Limb (tissue), 2 donors: ENCODE results near the gene DGKI.

Experiments
- DNase-seq, 2 donors: peaks; one replicate each; pipeline ENCODE4 v3.0.0-alpha.2; 2016; ENCODE audit errors: extremely low spot score in 2 of 2

DGKI gene

DNA sequence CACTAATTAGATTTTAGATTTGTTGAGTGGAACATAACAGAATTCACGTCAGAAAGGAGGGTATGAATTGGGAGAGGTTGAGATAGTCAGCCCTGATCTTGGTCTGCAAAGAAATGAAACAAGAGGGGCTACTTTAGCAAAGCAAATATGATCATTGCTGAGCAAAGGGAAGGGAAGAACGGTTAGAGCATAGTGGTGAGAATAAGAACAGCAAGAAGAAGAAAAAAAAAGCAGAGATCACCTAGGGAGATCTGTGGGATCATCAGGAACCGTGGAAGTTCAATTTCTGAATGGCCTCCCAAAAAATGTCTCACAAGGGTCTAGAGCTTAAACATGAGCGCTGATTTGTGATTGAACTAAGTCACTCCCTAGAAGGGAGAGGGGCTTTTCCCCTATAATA is 156.1 kb downstream of the DGKI start:
- DNase-seq = no peak

DNA sequence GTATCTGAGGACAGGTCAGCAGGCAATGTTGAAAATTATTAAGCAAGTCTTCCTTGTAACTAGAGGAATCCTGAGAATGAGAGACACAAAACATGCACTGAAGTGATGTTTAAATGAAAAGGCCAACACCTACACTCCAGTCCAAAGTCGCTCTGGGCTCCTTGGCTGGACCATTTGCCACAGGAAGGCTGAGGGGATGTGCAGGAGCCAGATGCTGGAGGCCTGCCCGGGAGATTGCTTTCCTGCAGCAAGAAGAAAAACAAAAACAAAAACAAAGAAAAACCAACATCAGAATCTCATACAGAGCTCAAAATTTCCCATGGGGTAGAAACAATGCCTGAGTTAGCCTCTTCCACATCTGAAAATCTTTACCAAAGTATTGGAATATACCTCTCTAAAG is 157.0 kb downstream of the DGKI start:
- DNase-seq = no peak

DNA sequence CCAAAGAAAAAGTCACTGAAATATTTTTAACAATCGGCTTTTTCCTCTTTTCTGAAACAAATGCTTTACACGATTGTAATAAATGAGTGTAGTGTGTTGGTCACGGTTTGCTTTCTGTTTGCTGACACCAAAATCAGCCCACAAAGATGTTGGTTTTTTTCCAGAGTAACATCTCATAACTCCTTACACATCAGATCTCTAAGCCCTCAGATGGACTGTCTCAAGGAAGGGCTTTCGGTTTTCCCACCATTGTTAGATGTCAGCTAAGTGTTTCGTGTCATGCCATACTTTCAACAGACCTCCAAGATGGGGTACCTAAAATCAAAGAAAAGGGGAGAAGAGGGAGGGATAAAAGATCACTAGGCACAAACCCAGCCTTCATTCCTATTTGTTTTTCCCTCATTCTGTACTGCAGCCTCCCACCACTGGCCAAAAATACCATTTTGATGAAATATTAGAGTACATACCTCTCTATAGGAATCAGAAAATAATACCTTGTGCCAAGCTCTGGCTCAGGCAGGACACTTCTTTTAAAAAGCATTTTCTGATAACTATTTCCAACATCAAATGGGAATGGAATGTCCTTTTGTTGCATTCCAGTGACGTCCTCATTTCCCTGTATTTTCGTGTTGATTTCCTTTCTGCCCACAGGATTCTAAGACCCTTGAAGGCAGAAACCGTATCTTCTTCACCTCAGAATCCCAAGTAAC is 159.1 kb downstream of the DGKI start:
- DNase-seq = no peak

DNA sequence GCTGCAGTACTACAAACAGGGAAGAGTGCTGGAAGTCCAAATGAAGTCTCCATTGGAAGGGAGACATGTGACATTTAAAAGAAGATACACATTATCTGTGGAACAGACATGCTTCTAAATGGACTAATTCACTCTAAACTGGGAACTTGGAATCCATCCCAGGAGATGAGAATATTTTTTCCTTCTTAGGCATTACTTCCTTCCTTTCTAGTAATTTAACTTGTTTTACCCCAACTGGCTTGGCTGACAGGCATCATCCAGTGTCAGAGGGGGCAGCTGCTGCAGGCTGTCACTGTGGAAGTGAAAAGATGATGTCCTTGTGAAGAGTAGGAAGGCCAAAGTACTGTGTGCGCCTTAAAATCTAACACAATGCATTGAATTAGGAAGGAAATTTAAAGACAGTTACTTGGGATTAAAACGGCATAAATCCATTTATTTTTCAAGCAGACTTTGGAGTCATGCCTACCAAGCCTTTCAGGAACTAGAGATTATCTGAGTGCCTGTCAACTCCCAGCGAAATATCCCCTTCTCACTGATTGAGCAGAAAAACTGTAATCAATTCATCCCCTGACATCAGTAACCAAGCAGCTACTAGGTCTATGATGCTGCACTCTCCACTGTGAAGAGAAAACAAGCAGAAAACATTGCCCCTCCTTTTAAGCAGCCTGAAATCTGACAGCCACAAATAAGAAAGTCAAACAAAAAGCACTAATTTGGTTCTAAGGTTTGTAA is 161.2 kb downstream of the DGKI start:
- DNase-seq = no peak

DNA sequence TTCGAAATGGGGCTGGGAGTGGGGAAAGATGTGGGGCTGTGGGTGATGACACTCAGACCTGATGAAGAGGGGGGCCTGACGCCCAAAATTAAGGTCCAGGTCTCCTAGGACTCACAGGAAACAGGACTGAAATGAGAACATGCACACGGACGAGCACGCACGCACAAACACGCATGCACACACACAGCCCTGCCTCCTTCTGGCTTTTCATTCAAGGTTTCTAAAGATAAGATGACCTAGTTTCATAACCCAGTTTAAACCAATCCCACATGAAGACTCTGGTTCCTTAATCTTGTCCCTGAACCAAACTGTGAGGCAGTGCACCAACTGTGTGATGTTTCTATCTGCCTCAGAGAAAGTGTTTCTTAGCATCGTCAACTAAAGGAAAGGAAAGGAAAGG is 162.0 kb downstream of the DGKI start:
- no peak for DNase-seq

DNA sequence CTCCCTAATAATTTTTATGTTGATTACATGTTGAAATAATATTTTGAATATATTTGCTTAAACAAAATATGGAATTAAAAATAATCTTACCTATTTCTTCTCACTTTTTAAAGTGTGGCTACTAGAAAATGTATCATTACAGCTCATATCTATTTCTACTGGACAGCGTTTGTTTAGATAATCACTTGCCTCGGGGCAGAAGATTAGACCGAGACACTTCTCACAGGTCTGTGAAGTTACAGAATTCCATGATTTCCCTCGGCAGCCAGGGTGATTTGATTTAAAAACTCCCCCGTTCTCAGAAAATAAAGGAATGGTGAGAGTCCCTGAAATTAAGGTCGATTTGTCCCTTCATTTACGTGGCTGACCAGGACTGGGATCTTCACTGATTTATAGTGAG is 162.5 kb downstream of the DGKI start:
- DNase-seq = no peak

DNA sequence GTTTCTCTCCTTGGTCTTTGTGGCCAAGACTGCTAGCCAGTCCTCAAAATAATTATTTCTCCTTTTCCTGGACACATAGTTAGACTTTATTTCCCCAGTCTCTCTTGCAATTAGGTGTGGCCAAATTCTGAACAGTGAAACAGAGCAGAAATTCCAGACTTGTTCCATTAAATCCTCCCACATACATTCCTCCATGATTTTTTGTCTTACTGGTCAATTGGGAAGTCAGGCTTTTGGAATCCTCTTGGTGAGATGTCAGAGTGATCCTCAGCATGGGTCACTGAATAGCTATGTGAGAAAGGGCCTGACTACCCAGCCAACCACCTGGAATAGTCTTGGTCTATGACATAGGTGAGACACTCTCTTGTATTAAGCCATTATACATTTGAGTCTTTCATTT is 164.2 kb downstream of the DGKI start:
- no peak for DNase-seq

DNA sequence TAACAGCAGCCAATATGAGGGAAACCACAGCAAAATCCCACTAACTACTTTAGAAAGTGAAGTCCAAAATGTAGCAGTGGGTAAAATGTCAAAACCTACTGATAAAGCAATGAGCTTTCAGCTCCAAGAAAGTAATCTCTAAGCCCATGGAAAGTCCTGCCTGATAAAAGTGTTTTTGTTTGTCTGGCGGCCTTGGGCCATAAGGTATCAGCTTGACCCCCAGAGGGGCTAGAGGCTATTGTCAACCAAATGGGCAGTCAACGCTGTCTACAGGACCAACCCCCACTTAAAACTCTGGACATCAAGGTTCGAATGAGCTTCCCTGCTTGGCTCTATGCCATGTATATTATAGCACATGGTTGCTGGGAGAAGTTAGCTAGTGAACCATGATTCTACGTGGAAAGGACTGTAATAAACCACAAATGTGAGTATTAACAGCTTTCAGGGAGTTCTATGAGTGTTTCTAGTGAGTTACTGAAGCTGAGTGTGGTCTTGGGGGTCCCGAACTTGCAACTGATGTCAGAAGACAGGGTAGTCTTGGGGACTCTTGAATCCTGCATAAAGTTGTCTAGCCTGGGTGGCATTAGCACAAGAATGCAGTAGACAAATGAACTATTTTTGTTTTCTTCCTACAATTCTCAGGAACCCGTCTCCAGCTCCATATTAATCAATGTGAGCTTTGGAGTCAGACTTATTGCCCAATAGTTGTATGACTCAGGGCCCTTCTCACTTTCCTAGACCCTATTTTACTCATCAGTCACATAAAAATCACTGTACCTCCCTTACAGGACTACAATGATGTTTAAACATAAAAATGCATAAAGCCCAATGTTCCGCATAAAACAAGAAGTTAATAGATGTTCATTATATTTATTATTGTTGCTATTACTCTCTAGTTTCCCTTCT is 164.9 kb downstream of the DGKI start:
- DNase-seq = no peak

DNA sequence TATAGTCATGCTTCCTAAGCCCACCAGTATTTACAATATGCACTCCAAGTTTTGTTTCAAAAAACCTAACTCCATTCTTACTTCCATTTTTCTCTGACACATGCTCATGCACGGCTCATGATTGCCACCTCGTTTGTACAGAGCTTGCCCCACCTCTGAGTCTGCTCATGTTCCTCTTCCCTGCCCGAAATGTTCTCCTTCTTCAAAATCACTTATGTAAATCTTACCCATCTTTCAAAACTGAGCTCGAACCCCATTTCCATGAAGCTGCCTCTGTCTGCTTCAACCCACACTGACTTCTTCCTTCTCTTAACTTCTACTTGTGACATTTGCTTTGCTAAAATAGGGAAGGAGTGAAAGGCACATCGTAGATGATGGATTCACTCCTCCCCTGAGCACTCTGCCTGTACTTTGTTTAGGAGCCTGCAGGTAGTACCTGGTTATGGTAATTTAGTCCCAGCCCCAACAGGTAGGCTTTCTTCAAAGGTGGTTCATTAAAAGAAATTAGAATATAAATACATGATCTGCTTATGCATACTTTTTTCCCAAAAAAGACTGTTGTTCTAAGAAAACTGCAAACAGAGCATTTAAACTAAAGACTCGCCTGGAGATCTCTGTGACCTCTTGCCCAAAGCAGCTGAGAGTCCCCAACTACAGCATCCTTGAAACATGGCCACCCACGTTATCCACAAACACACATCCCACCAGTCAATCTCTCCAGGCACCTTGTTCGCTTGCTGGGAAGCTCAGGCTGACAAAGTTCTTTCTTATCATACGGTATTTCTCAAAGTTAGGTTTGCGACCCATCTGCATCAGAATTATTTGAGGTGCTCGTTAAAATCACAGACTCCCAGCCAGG is 172.0 kb downstream of the DGKI start:
- no peak for DNase-seq

DNA sequence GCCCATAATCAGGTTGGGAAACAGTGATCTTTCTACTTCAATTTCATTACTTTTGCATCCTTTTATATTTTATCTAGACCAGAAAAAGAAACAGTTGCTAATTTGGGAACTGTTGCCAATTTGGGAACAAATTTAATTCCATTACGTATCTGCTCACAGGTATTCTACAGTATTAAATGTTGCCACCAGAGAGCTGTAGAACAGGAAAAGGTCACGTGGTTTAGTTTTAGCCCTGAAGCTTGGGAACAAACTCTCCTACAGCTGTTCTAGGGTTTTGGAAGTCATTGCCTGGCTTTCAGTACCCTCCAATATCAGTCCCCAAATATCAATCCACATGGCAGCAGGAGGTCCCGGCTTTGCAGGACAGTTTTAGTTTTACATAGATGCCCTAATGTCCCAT is 172.7 kb downstream of the DGKI start:
- DNase-seq = no peak

DNA sequence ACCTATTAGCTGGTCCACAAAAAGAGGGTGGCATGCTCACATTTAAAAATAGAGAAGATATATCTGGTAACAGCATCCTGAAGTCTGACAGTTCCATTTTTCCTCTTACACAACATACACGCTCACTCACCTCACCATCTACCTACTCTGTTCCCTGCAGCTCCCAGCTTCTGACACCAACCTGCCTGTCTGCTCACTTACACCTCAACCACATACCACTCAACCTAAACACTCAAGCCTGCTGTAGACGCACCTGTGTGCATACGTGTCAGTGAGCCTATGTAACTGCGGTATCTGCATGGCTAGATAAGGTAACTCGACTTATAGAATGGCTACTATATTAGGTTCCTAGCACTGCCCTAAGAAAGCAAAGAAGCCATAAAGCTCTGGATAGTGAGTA is 174.9 kb downstream of the DGKI start:
- DNase-seq = no peak

DNA sequence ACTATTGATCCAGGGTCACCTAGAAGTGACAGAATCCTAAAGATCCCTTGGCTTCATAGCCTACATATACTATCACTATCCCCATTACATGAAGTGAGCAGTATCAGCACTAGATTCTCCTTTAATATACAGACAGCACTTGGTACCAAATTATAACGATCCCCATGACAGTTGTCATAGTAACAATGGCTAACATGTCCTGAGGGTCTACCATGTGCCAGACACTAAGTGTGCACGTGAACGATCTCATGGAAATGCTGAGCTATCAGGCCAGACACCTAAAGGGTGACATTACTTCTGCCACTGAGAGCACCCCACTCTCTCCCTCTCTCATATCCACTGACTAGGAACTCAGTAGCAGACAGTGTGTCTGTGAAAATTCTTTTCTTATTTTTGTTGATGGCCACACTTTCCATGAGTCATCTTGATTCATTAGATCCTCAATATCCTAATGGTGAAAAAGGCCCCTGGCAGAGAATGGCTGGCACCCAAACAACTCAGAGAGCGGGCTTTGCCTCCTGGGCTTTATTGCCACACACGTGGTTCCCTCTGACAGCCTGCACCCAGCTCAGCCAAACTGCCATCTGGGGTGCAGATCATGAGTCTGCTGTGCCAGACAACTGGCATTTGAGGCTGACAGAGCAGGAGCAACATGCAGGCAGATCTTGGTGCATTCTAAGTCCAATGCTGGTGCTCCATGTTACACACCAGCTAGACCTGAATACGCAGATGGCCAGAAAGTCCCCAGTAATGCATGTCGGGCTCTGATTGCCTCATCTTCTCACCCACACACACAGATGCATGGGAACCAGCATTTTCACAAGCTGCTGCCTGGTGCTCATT is 176.3 kb downstream of the DGKI start:
- DNase-seq = no peak

DNA sequence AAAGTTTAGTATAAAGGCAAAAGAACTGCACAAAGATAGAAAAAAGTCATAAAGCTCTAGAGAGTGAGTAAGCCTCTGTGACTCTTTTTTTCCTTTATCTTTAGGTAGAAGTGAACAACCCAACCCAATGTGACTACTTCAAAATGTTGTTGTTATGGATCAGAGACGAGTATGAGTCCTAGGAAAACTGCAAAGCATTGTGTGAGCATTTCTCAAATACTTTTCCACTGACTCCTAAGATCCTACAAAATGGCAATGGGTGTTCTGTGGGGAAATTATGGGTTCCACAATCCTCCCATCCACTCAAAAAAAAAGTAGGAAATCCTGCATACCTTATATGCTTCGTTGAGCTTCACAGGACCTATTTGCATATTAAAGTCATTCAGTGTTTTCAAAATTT is 177.1 kb downstream of the DGKI start:
- DNase-seq = no peak

DNA sequence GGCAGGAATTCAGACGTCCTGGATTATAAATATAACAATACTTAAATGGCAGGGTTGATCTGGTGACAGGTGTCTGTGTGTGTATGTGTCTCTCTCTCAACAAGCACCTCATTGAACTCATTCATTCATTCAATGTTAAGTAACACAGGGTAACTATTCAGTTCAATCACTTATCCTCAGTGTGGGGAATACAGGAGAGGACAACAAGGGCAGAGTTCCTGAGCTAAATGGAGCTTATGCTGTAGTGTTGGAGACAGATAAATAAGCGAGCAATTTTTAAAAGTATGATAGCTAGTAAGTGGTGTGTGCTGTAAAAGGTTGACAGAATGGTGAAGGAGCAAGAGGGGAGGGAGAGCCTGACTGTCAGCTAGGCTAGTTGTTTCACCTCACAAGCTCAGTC is 178.4 kb downstream of the DGKI start:
- no peak for DNase-seq

DNA sequence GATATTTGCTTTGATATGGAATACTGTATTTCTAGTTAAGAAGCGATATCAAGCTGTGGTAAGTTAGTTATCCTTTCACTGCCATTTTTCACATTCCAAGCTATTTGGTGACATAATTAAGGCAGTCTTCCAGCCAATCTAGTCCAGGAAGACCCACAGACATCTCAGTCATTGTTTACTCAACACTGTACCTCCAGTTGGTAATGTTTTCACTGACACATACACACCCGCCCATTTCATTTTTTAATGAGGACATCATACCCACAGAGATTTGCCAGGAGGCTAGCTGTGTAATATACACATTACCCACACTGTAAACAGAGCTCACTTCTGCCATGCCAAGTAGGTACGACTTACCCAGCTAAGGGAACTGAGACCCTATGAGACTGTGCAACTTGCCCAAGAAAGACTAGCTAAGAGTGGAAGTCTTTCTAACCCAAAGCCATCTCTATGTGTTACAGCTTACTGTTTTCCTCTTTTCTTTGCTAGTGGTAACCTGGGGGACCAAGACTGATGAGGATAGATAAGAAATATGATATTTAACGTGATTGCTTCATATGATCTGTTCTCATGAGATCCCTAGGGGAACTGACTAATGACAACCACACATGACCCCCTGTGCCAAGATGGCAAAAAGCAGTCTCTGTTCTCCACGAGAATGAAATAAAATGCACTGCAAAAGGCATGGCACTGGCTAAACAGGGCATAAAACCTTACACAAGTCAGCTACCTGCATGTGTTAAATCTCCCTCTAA is 179.0 kb downstream of the DGKI start:
- DNase-seq = no peak

DNA sequence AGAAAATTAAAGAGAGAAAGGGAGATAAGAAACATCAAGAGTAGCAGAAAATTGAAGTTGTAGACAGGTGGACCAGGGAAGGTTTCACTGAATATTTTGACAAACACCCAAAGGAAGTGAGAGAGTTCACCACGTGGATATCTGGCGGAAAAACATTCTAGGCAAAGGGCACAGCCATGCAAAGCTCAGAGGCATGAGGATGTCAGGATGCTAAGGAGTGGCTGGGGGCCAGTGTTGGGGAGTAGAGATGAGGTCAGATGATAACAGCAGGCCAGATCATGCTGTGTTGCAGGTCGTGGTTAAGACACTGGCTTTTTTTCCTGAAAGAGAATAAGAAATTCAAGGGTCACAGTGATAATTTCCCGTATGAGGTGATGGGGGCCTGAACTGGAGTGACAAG is 181.9 kb downstream of the DGKI start:
- DNase-seq = no peak

DNA sequence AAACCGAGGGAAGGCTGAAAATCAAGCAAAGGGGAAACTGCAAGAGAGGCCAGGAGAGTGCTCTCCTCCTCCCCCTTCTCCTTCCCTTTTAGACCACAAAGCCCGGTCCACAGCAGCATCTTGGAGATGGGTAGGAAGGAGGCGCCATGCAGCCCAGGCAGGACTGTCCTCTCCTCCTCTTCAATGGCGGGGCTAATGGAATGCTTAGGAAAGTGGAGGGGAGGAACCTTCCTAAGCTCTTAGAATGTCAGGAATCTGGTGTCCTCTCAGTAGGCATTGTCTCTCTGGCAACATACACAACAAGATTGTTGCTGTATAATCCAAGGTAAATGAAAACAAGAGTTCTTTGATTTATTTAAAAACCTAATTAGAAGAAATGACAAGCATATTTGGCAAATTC is 185.1 kb downstream of the DGKI start:
- no peak for DNase-seq

DNA sequence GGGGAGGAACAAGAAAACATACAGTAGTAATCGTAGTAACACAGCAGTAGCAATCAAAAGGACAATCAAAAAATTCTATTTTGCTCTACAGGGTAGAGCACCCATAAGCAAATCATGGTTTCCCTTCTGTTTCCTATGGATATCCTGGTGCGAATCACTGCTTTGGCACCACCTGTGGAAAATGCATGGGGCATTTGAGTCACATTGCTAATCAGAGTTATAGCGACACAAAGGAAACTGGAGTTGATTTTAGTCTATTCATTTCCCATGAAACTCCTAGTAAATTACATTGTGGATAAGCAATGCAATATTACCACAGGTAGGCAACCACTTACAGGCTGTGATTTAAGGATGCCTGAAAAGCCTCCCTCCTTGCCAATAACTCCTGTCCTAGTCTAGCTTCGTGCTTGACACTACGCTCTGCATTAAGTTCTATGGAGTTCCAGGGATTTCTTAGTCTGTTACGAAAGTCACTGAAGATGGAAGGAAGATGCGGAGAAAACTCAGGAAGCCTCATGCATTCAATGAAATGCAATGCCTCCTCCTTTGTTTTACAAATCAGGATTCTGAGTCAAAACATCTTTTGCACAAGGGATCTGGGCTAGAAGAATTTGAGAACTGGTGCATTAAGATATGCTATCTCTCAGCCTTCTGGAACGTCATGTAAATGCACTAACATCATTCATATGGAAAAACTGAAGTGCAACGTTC is 188.4 kb downstream of the DGKI start:
- no peak for DNase-seq
